NB4 (cell line): ENCODE results near the gene ATP6V0A4.

Experiments
- DNase-seq: peaks from one replicate; pipeline ENCODE4 v3.0.0; 2010; ENCODE audit warnings: low read depth
- H3K4me3 ChIP-seq: one replicate; pipeline ENCODE4 v1.5.1; 2011; ENCODE audit warnings: mild to moderate bottlenecking, low read depth, low read length, moderate library complexity
- MYC ChIP-seq: IDR thresholded peaks from 2 replicates; pipeline ENCODE4 v1.6.1; 2011; ENCODE audit warnings: low read depth, low read length
- POLR2A ChIP-seq: IDR thresholded peaks from 2 replicates; pipeline ENCODE4 v1.6.1; 2011; ENCODE audit warnings: mild to moderate bottlenecking; ENCODE audit not compliant: insufficient read length; ENCODE audit errors: extremely low read depth
- TF ChIP-seq, protein P1 (sequence below): IDR thresholded peaks from one replicate; pipeline ENCODE4 v1.5.1; 2012; ENCODE audit warnings: low read depth, low read length
- TF ChIP-seq, protein P2 (sequence below): IDR thresholded peaks from 2 replicates; pipeline ENCODE4 v1.6.1; 2011; ENCODE audit warnings: low read depth, low read length

ATP6V0A4 gene

DNA sequence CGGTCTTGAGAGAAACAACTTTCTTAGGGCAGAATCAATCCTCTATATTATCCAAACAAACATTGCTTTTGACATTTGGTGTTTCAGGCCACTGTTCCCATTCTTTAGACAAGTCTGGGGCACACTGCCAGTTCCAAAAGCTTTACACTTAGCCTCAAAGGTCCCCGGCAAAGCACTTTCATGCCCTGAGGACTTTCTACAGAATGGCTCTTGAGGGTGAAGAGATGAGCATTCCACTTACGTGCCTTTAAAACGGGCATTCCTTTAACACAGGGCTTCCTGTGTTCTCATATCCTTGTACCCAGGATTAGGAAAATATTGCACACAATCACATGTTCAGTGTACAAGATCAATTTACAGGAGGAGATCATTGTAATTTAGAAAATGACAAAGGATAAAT, 13.3 kb downstream of the ATP6V0A4 start:
- H3K4me3 ChIP-seq: no peak overlapping the region
- no peak for DNase-seq
- TF ChIP-seq MYC (no peak), POLR2A (no peak)
- TF ChIP-seq, protein P1, sequence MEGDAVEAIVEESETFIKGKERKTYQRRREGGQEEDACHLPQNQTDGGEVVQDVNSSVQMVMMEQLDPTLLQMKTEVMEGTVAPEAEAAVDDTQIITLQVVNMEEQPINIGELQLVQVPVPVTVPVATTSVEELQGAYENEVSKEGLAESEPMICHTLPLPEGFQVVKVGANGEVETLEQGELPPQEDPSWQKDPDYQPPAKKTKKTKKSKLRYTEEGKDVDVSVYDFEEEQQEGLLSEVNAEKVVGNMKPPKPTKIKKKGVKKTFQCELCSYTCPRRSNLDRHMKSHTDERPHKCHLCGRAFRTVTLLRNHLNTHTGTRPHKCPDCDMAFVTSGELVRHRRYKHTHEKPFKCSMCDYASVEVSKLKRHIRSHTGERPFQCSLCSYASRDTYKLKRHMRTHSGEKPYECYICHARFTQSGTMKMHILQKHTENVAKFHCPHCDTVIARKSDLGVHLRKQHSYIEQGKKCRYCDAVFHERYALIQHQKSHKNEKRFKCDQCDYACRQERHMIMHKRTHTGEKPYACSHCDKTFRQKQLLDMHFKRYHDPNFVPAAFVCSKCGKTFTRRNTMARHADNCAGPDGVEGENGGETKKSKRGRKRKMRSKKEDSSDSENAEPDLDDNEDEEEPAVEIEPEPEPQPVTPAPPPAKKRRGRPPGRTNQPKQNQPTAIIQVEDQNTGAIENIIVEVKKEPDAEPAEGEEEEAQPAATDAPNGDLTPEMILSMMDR: no peak
- TF ChIP-seq, protein P2, sequence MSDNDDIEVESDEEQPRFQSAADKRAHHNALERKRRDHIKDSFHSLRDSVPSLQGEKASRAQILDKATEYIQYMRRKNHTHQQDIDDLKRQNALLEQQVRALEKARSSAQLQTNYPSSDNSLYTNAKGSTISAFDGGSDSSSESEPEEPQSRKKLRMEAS: no peak

DNA sequence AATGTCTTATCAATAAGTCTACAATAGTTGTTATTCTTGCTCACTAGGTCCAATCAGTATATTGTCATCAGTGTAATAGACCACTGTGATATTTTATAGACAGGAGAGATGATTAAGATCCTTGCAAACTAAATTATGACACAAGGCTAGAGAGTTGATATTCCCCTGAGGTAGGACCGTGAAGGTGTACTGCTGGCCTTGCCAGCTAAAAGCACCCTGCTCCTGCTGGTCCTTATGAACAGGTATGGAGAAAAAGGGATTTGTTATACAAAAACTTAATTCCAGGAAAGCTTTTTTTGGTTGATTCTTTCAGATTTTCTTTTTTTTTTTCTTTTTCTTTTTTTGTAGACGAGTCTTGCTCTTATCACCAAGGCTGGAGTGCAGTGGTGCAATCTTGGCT, 17.0 kb downstream of the ATP6V0A4 start:
- H3K4me3 ChIP-seq: no peak overlapping the region
- TF ChIP-seq MYC: no peak
- DNase-seq: no peak

DNA sequence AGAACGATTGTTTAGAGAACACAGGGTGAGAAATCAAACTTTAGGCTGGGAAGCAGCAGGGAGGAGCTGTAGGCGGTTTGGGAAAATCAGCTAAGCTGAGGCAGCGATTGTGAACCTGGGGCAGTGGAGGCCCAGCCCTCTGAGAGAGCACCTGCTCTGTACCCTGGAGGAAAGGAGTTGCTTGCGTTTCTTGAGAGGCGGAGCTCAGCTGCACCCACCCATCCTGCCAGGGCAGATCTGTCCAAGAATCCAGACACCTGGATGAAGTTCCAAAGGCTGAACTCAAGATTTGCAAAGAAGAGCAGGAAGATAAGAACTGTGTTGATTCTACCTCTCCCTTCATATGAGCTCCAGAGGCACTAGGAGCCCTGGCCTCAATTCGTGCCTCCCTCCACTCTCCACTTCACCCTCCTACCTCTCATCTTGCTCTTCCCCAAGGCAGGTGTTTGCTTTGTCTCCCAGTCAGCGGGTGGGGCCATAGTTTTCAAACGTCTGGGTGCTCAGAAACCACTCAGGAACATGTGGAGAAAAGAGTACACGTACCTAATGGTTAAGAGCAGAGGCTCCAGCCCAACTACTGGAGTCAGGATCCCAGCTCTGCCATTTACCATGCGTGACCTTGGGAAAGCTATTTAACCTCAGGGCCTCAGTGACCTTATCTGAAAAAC, 21.7 kb downstream of the ATP6V0A4 start:
- H3K4me3 ChIP-seq: no peak overlapping the region
- DNase-seq: no peak
- TF ChIP-seq MYC (no peak), POLR2A (no peak)
- TF ChIP-seq, protein P2: no peak
- TF ChIP-seq, protein P1: no peak

DNA sequence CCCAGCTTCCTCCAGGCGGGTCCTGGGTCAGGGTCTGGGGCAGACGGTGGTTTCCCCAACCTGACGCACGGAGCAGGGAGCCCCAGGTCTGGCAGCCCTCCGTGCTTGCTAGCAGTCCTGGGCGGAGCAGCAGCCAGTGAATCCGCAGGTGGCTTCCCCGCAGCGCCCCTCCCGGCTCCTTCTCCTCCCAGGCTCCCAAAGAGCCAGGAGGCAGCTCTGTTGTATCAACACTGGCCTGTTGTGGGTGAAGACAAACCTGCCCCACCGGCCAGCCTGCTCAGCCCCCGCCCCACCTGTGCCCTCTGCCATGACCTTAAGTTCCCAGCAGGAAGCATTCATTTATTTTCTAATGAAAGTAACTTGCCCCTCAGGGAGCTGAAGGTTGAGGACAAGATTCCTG, 24.2 kb downstream of the ATP6V0A4 start:
- H3K4me3 ChIP-seq: no peak overlapping the region
- DNase-seq: no peak

DNA sequence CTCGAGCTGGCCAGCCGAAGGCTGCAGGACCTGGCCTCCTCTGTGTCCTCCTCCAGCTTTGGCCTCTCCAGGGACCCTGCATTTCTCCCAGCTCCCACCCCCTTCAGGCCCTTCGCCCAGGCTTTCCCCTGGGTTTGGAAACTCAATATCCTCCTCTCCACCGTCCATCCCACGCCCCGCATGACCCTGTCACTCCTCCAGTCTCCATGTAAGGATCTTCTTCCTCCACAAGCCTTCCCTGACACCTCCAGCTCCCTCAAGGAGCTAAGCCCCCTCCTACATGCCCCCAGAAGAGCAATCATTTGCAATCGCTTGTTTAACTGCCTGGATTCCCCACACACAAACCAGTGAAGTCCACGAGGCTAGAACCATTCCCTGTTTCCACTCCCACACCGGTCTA, 24.8 kb downstream of the ATP6V0A4 start:
- H3K4me3 ChIP-seq: no peak overlapping the region
- no peak for TF ChIP-seq MYC
- TF ChIP-seq, protein P1: no peak
- TF ChIP-seq, protein P2: no peak
- TF ChIP-seq POLR2A: no peak

More for the DNA sequence above, 24.2 kb downstream of the ATP6V0A4 start:
- TF ChIP-seq POLR2A (no peak), MYC (no peak)
- TF ChIP-seq, protein P1: no peak
- TF ChIP-seq, protein P2: no peak

DNA sequence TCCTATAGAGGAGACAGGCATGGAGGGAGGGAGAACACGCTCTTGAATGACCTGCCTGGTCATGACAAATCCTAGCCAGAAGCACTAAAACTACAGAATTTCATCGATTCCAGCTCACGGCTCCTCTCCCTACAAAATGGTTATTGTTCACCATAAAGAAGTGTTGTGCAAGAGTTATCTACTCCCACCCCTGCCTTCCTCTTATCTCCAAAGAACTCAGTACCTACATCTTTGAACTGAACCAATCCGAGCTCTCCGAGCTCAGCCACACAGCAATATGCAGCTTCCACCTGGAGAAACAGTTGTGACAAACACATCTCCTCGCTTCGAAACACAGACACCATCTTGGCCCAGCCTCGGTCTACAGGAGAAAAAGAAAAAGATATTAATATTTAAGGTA, 27.1 kb downstream of the ATP6V0A4 start:
- no peak overlapping the region for H3K4me3 ChIP-seq
- no peak for TF ChIP-seq POLR2A
- TF ChIP-seq MYC: no peak
- TF ChIP-seq, protein P2: no peak
- TF ChIP-seq, protein P1: no peak
- no peak for DNase-seq

More for the DNA sequence above, 24.8 kb downstream of the ATP6V0A4 start:
- no peak for DNase-seq
